ENCODE results near the gene GMPR2.
A peak's percentile ranks its signal among the peaks of the same experiment; 100 is the strongest.

GMPR2 gene

DNA sequence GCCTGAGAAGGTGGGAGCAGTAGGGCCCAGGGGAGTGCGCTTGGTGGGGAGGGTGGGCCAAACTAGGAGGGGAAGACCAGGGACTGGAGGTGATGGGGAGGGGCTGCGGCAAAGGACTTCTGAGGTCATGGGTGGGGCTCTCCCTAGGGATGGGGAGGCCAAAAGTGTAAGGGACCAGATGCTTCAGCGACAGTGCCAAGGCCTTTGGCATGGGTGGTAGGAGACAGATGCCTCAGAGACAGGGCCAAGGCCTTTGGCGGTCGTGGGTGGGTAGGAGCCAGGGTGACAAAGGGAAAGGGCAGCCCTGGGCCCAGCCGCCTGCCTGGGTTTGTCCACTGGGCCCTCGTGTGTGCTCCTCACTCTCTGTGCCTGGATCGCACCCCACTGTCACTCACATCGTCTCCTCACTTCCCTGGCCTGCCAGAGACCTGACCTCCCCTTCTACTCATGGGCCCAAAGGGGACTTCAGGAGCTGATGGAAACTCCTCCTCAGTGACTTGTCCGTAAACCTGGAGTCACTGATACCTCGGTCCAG, 51.8 kb downstream of the GMPR2 start:
- DNase-seq (ENCODE audit: low read depth, low spot score), result no peak

GRCh38 chr14:24285351-24285750, 52.6 kb downstream of the GMPR2 start:
- DNase-seq (ENCODE audit: low read depth, low spot score), result peak; percentile 46

GRCh38 chr14:24286996-24287395, 54.3 kb downstream of the GMPR2 start:
- DNase-seq (ENCODE audit: low read depth, low spot score), result no peak

Measured in astrocyte of the hippocampus (primary cell).